Dermis blood vessel endothelial cell (primary cell): ENCODE measurements around the gene TAAR8. TPM values are rescaled to one million over a fixed set of nuclear protein-coding genes. Genes with fewer than 3 reads are reported as not detected.
"Not testable (repeated sequence)": the region's sequence is repeated elsewhere in the genome, so short reads cannot be mapped to it uniquely, and the experiment has no call there.

Experiments used
- DNase-seq: peaks from one replicate; pipeline ENCODE4 v3.0.0; 2010
- total RNA-seq: library from RNA; depleted of rRNA; stranded (reverse); fragments of >200 nt; gene quantifications from 2 replicates; pipeline ENCODE4 v1.2.3, GENCODE V29; 2014

The TAAR8 gene
- total RNA-seq, 1 donor from 2014 or later, result not detected

DNA sequence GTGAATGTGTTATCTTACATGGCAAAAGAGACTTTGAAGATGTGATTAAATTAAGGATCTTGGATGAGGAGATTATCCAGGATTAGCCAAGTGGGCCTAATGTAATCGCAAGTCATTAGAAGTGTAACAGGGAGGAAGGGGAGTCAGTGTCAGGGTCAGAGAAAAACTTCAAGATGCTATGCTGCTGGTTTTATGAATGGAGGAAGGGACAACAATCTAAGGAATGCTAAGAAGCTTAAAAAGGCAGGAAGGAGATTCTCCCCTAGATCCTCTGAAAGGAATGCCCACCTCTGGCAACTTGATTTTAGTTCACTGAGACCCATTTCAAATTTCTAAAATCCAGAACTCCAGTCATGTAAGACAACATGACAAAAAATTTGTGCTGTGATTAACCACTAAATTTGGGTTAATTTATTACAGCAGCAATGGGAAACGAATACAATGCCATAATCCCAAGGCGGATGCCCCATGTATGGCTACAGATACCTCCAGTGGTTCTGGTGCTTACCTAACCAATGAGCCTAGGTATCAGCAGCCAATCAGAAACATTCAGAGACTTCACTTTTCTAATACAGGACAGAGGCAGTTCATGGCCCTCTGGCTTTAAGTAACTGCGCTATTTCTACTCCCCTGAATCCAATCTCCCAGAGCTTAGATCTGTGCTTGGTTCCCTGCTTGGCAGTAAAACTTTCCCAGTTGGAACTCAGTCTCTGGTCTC is 3.6 kb upstream of the TAAR8 start:
- no peak for DNase-seq

DNA sequence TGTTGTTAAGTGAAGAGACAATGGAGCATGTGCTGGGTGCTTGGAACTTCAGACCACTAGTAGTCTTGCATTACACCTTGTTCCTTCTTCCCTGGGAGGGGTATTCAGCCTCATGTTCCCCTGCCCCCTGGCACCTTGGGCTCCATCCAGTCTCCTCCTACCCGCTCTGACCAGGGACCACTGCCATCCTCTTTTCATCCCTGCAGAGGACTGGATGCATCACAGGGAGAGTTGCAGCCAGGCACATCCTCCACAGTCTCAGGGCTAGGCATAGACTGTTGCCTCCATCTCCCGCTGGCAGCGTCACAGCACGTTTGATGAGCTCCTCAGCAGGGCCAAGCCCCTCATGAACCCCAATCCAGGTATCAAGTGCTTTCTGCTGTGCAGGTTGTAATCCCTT is 1.3 kb upstream of the TAAR8 start:
- no peak for DNase-seq

DNA sequence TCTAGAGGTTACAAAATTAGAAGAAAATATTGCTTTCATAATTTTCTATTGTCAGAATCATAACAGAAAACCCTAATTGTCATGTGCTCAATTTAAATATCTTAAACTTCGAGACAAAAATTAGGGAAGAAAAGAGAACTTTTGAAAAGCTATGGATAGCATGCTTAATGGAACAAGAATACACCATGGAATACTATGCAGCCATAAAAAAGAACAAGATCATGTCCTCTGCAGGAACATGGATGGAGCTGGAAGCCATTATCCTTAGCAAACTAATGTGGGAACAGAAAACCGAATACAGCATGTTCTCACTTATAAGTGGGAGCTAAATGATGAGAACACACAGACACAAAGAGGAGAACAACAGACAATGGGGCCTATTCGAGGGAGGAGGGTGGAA is 7.6 kb downstream of the TAAR8 start:
- not testable (repeated sequence) for DNase-seq

DNA sequence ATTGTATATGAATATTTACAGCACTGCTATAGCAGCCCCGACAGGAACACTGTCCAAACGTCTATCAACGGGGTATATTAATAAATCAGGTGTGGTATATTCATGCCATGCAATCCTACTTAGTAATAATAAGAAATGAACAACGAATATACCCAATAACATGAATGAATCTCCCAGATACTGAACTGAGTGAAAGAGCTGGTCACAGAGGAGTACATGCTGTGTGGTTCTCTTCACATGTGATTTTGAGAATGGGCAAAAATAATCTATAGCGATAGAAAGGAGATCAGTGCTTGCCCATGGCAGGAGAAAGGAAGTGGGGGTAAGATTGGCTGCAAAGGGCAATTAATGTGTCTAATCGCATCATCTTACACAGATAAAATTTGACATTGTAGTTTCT is 13.9 kb downstream of the TAAR8 start:
- DNase-seq, result no peak

DNA sequence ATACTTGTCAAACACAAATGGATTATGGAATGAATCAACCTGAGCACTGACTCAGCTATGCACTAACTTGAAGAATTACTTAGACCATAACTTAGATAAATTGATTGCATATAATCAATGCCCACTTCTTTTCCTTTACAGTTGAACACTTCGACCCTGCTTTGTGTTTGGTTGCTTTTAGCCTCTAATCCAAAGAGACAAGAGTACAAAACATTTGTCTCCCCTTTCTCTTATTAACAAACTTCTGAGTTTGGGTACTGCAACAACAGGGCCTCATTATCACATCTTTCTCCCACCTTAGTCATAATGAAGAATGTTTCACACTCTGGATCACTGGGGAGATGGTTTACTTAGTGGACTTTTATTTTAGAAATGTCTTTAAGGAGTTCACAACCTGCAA is 15.1 kb downstream of the TAAR8 start:
- DNase-seq, result no peak

DNA sequence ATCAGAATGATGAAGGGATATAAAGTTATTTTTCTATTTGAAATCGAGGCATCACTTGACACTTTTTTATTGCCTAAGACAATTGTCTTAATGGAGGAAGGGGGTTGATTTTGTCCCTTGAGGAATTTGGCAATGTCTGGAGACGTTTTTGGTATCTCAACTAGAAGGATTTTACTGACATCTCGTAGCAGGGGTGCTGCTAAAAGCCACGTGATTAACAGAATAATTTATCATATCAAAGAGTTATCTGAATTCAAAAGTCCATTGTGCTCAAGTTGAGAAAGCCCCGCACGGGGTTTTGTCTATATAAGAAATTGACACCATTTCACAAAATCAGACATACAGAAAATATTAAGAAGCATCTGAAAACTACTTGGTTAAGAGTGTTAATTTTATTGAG is 16.1 kb downstream of the TAAR8 start:
- DNase-seq, result no peak

DNA sequence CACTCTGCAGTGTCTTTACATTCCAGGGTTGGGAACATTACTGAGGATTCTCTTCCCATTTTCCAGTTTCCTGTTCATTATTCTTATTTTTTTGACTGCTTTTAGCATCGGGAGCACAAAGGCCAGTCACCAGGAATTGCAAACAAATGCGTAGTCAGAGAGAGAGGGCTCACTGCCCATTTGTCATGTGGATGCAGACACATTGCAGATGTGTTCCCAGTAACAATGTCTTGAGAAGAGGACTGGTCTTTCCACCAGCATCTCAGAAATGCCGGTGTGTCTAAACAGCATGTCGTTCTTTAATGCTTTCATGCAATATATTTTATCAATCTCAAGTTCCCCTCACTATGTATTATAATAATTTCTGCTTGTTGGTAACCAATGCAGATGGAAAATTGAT is 16.7 kb downstream of the TAAR8 start:
- no peak for DNase-seq

DNA sequence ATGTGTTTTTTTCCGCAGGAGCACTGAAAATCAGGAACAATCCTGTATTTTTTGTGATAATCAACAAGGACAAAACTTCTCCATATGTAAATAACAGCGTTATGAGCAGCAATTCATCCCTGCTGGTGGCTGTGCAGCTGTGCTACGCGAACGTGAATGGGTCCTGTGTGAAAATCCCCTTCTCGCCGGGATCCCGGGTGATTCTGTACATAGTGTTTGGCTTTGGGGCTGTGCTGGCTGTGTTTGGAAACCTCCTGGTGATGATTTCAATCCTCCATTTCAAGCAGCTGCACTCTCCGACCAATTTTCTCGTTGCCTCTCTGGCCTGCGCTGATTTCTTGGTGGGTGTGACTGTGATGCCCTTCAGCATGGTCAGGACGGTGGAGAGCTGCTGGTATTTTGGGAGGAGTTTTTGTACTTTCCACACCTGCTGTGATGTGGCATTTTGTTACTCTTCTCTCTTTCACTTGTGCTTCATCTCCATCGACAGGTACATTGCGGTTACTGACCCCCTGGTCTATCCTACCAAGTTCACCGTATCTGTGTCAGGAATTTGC is 17.8 kb downstream of the TAAR8 start, which contains the start of gene TAAR6:
Gene TAAR6 (plus strand): TSS at position 102 of the 557 bp plus-strand sequence. CDS start 0 bp downstream, at position 102.
- no peak for DNase-seq

DNA sequence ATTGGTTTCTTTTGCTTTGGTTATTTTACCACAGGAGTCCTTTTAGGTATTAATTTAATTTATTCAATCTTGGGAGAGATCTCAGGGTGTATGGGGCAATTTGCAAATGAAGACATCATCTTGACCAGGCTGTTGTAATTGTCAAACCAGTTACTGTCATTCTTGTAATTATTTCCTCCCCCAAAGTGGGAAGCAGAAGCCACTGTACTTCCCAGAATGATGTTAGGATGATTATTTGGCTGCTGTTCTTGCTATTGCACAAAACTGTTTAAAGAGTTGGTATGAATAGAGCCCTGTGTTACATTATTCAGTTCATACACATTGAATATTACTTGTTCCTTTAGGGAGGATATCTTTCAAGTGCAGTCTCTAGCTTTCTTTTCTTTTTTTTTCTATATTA is 19.3 kb downstream of the TAAR8 start:
- DNase-seq, result no peak

DNA sequence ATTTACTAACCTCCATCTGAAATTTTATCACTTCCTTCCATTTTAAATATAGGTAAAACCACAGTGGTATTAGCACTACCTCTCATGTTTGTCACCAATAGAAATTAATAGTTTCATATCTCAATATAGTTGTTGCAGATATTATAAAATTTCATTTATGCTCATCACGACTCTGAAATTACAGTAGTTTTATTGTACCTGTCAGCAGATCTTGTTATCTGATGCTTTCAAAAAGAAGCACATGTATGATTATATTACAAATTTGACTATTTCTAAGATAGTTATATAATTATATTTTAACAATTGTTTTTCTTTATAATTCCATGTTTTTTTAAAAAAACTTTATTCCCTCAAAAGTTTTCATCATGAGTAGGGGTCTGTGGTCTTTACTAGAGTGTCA is 32.2 kb downstream of the TAAR8 start:
- no peak for DNase-seq

DNA sequence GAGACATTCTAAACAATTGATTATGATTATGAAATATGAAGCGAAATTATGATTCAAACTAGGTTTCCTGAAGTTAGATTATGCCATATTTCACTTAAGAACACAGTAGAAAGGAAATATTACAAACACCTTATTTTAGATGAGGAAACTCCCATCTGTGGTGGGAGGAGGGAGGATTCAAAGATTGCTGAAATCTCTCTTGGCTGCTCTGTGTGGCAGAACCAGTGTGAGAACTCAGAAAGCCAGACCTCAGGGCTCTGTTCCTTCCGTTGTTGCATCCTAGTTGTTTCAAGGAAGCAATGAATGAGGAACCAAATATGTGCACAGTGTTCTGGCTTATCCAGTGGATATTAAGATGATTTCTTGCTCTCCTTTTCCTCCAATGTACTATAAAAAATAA is 35.0 kb downstream of the TAAR8 start:
- DNase-seq, result no peak

DNA sequence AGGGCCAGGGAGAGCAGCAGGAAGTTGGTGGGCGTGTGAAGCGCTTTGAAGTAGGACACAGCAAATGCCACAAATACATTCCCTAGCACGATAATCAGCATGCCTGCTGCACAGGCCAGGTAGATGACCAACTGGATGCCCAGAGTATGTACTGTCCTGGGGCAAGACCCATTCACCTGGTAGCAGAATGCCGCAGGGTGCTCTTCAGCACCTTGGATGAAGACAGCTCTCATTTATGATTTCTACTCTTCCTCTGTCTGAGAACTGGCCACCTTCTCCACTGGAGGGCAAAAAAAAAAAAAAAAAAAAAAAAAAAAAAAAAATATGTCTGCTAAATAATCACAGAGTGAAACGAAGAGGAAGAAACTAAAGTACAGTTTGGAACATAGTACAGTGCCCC is 37.0 kb downstream of the TAAR8 start, which contains the start of gene TAAR5:
Gene TAAR5 (minus strand): TSS at position 288 of the 400 bp plus-strand sequence. CDS start 55 bp downstream, at position 233.
- DNase-seq, result no peak

DNA sequence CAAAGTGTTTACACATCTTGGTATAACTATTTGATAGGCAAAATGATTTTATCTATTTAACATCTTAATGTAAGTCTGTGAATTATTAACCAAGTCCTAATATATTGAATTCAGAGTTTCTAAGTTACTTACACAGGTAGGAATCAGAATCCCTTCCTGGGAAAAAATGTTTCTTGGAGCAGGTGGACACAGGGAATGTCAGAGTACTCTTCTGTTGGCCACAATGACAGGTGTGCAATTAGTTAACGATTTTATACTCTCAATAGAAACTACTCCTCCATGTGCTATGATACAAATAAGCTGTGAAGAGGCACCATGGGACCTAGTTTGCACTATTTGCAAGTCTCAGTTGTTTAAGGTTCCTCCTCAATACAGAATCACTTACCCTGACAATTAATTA is 37.9 kb downstream of the TAAR8 start:
- no peak for DNase-seq

DNA sequence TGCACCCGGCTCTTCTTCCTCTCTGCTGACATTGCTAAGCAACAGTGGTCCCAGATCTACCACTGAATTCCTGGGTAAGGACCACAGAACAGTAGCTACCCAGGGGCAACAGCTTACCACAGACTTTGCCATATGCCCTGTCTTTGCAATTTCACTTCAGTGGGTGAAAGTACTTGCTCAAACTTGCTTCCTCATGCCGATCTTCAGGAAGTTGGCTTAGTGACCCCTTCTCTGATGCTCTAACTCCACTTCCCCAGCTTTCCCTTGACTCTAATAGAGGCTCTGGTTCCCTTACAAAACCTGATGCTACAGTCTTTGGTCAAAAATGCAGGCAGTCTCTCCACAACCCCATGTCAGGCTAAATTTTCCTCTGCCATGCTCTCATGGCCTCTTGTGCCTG is 40.4 kb downstream of the TAAR8 start:
- no peak for DNase-seq

DNA sequence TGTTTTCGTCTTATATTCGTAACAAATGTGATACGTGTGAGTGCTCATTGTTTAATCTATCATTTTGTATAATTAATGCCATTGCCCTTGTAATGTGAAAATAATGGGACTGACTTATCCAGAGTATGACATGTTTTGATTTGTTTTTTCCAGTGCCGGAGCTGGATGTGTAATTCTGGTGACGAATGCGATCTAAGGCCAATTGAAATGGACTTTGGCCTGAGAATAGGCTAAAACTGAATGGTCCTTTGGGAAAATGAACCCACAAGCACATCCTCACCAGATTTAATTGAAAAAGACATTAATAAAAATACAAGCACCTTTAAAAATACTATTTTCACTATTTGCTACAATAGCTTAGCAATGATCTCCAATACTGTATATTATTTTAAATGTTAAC is 43.7 kb downstream of the TAAR8 start:
- DNase-seq, result no peak

DNA sequence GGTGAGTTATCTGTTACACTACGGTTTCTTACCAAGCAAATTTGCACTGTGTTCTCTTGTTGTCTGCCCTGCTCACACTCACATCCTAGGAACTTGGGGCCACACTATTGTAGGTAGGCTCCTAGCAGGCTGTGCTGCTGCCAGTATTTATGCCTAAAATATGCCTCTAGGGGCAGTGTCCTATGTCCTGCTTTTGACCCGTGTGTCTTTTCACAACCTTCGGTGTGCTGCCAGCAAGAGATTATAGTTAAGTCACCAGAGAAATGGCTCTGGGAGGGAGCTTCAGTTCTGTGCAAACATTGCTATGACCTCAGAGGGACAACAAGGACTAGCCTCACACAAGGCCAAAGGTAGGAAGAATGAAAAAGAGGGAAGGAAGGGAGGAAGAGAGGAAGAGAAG is 46.0 kb downstream of the TAAR8 start:
- DNase-seq, result no peak

DNA sequence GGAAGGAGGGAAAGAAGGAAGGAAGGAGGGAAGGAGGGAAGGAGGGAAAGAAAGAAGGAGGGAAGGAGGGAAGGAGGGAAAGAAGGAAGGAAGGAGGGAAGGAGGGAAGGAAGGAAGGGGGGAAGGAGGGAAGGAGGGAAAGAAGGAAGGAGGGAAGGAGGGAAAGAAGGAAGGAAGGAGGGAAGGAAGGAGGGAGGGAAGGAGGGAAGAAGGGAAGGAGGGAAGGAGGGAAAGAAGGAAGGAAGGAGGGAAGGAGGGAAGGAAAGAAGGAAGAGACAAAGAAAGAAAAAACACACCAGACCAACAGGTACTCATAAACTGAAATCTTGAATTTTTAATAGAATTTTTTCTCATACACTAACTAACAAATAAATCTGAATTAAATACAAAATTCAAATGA is 48.4 kb downstream of the TAAR8 start:
- not testable (repeated sequence) for DNase-seq

Other genes with a start within 250 kb of the TAAR8 start
- gene MOXD1, start 151.2 kb upstream of the TAAR8 start, total RNA-seq, result 0.34 and 0.65 TPM in 2 replicates
- 55.1 and 58.9 TPM in 2 replicates for gene STX7, start 39.6 kb upstream of the TAAR8 start, total RNA-seq
- not detected in 2 replicates for gene TAAR9, start 14.4 kb upstream of the TAAR8 start, total RNA-seq
- not detected in 2 replicates for gene TAAR6, start 17.6 kb downstream of the TAAR8 start, total RNA-seq
- gene TAAR5, start 37.1 kb downstream of the TAAR8 start, total RNA-seq, result not detected in 2 replicates
- gene TAAR2, start 71.6 kb downstream of the TAAR8 start, total RNA-seq, result not detected in 2 replicates
- gene TAAR1, start 106.5 kb downstream of the TAAR8 start, total RNA-seq, result not detected in 2 replicates
- gene VNN1, start 161.4 kb downstream of the TAAR8 start, total RNA-seq, result not detected in 2 replicates
- gene VNN2, start 205.2 kb downstream of the TAAR8 start, total RNA-seq, result not detected in 2 replicates
- 7.7 and 11.2 TPM in 2 replicates for gene SLC18B1, start 246.0 kb downstream of the TAAR8 start, total RNA-seq